Osteocyte (in vitro differentiated cells): Measurements from ENCODE around the gene NOS1AP. TPM values are rescaled to one million over a fixed set of nuclear protein-coding genes. Genes with fewer than 3 reads are reported as not detected.

Experiments
- DNase-seq: peaks from one replicate; pipeline ENCODE4 v3.0.0; 2021; ENCODE audit warnings: mixed read lengths; ENCODE audit not compliant: unreplicated experiment; ENCODE audit errors: extremely low spot score
- H3K27ac Mint-ChIP-seq: one replicate; pipeline ENCODE4 v1.8.0; 2021; ENCODE audit warnings: mild to moderate bottlenecking, mixed read lengths; ENCODE audit not compliant: unreplicated experiment
- H3K27me3 Mint-ChIP-seq: one replicate; pipeline ENCODE4 v1.8.0; 2021; ENCODE audit warnings: mixed read lengths; ENCODE audit not compliant: unreplicated experiment
- H3K36me3 Mint-ChIP-seq: one replicate; pipeline ENCODE4 v1.8.0; 2021; ENCODE audit warnings: mixed read lengths; ENCODE audit not compliant: unreplicated experiment
- H3K4me1 Mint-ChIP-seq: one replicate; pipeline ENCODE4 v1.8.0; 2021; ENCODE audit warnings: mixed read lengths; ENCODE audit not compliant: unreplicated experiment
- H3K4me3 Mint-ChIP-seq: one replicate; pipeline ENCODE4 v1.8.0; 2021; ENCODE audit warnings: mild to moderate bottlenecking, moderate library complexity, mixed read lengths; ENCODE audit not compliant: unreplicated experiment
- H3K9me3 Mint-ChIP-seq: one replicate; pipeline ENCODE4 v1.8.0; 2021; ENCODE audit warnings: mixed read lengths; ENCODE audit not compliant: unreplicated experiment
- total RNA-seq: library from RNA; stranded (reverse); gene quantifications from 2 replicates; pipeline ENCODE4 v1.2.1, GENCODE V29; 2021
- TF ChIP-seq, protein P1 (sequence below): fragments of 200-600 bp; sonication (generic); IDR thresholded peaks from 2 replicates; pipeline ENCODE4 v1.5.0; 2021; ENCODE audit warnings: antibody characterized with exemption, mild to moderate bottlenecking, moderate library complexity

NOS1AP gene
- total RNA-seq, 1 donor from 2014 or later = 2.5 TPM

DNA sequence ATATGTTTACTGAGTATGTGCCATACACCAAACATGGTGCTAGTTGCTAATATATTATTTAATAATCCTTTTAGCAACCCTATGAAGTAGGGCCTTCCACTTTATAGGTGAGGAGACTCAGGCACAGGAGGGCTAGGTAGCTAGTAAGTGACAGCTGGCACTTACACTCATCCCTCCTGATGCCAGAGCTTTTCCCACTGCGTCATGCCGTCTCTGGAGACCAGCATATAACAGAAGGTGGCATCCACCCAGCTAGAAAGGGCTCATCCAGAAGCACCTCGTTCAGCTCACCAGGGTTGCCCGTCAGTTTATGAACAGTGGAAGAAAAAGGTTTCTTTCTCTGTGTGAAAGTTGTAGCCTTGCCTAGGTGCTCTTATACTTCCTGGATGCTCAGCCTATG is 108.9 kb downstream of the NOS1AP start:
- H3K9me3 Mint-ChIP-seq = no peaks in the 10 kb centered on the region
- H3K36me3 Mint-ChIP-seq = no peaks in the 10 kb centered on the region
- no peak overlapping the region for H3K4me3 Mint-ChIP-seq

DNA sequence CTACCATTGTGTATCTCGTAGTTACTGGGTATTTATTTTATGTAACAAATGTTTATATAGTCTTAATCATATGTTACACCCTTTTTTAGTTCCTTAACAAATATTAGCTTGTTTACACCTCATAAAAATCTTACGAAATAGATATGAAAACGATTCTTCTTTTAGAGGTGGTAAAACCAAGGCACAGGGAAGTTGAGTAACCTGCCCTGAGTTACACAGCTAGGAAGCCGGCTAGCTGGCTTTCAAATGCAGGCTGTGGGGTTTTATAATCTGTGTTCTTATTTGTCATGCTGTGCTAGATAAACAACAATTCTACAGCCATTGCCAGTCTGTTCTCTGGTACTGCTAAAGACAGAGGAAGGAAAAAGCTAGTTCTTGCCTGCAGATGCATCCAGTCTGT is 109.6 kb downstream of the NOS1AP start:
- no peaks in the 10 kb centered on the region for H3K9me3 Mint-ChIP-seq
- no peak overlapping the region for H3K27ac Mint-ChIP-seq
- TF ChIP-seq, protein P1, sequence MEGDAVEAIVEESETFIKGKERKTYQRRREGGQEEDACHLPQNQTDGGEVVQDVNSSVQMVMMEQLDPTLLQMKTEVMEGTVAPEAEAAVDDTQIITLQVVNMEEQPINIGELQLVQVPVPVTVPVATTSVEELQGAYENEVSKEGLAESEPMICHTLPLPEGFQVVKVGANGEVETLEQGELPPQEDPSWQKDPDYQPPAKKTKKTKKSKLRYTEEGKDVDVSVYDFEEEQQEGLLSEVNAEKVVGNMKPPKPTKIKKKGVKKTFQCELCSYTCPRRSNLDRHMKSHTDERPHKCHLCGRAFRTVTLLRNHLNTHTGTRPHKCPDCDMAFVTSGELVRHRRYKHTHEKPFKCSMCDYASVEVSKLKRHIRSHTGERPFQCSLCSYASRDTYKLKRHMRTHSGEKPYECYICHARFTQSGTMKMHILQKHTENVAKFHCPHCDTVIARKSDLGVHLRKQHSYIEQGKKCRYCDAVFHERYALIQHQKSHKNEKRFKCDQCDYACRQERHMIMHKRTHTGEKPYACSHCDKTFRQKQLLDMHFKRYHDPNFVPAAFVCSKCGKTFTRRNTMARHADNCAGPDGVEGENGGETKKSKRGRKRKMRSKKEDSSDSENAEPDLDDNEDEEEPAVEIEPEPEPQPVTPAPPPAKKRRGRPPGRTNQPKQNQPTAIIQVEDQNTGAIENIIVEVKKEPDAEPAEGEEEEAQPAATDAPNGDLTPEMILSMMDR = no peak
- no peak for DNase-seq
- H3K4me3 Mint-ChIP-seq = no peak overlapping the region
- no peaks in the 10 kb centered on the region for H3K36me3 Mint-ChIP-seq
- H3K27me3 Mint-ChIP-seq = no peaks in the 10 kb centered on the region
- H3K4me1 Mint-ChIP-seq = peaks cover 11% of the 10 kb centered on the region

More for the DNA sequence above, 108.9 kb downstream of the NOS1AP start:
- TF ChIP-seq, protein P1 = no peak
- Mint-ChIP-seq H3K27me3 (no peaks in the 10 kb centered on the region), H3K27ac (no peak overlapping the region), H3K4me1 (peaks cover 11% of the 10 kb centered on the region)
- no peak for DNase-seq

DNA sequence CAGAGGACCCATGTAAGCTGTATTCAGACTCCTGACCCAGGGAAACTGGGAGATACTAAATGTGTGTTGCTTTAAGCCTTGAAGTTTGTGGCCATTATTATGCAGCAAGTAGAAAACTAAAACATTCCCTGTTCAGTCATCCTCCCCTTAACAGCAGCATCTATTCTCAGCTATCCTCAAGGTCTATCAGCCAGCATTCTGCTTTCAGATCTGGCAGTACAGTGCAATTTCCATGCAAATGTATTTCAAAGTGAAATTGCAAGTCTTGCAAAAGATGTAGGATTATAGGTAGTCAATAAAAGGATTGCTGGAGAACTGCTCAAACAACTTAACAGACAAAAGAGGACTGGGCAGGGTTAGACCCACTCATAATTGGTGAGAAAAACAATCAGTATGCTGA is 111.3 kb downstream of the NOS1AP start:
- Mint-ChIP-seq H3K27ac (no peak overlapping the region), H3K27me3 (no peaks in the 10 kb centered on the region), H3K9me3 (no peaks in the 10 kb centered on the region), H3K36me3 (no peaks in the 10 kb centered on the region), H3K4me3 (no peak overlapping the region), H3K4me1 (peaks cover 10% of the 10 kb centered on the region)
- DNase-seq = no peak
- TF ChIP-seq, protein P1 = no peak

DNA sequence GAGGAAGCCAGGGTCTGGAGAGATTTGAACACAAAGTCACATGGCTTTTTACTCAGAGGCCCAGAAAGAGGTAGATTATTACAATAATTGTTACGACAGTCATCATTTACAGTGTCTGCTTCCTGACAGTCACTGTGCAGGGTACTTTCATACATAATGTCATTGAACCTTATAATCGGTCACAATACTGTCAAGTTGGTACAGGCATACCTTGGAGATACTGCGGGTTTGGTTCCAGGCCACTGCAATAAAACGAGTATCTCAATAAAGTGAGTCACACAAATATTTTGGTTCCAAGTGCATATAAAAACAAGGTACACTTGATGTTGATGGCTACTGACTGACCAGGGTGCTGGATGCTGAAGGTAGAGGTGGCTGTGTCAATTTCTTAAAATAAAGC is 112.6 kb downstream of the NOS1AP start:
- no peak overlapping the region for H3K27ac Mint-ChIP-seq
- no peaks in the 10 kb centered on the region for H3K36me3 Mint-ChIP-seq
- TF ChIP-seq, protein P1 = no peak
- H3K9me3 Mint-ChIP-seq = peaks cover 6% of the 10 kb centered on the region
- no peak overlapping the region for H3K4me3 Mint-ChIP-seq
- no peak for DNase-seq
- H3K4me1 Mint-ChIP-seq = peaks cover 16% of the 10 kb centered on the region
- H3K27me3 Mint-ChIP-seq = no peaks in the 10 kb centered on the region

DNA sequence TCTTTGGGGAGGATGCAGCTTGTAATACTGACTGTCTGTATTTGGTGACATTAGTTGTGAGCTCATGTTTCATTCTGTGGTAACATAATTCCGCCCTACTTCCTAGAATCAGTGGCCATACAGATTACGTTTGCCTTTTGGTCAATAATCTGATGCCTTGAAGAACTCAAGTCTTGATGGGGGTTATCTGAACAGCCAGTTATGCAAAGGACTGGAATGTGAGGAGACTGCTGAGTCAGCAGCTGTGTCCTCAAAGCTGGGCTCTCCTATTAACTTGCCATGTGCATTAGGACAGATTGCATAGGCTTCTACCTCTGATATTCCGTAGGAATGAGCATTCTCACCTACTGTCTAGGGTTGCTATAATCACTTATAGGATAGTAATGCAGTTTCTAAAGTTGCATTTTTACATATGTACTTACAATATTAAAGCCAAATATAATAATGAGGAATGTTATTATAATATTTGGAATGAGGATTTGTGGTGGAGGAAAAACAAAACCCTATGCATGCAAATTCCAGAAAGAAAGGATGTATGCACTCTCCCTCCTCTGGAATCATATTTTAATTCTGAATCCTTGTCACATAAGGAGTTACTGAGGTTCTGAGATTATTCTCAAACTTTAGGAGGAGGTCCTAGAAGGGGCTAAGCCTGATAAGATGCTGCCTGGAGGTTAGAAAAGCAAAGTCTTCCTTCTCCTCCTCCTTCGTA is 116.0 kb downstream of the NOS1AP start:
- peaks cover 16% of the 10 kb centered on the region for H3K4me1 Mint-ChIP-seq
- H3K9me3 Mint-ChIP-seq = peaks cover 6% of the 10 kb centered on the region
- TF ChIP-seq, protein P1 = no peak
- H3K4me3 Mint-ChIP-seq = no peak overlapping the region
- no peak overlapping the region for H3K27ac Mint-ChIP-seq
- no peaks in the 10 kb centered on the region for H3K27me3 Mint-ChIP-seq
- no peaks in the 10 kb centered on the region for H3K36me3 Mint-ChIP-seq
- DNase-seq = no peak
